Loucy (cell line): ENCODE data around the gene NLRP3.

Source experiments
- H2AFZ ChIP-seq: fragments of 200-600 bp; sonication (generic); 2 replicates; pipeline ENCODE4 v1.6.0; 2016; ENCODE audit warnings: antibody characterized with exemption, mild to moderate bottlenecking, low read length, moderate library complexity
- H3F3A ChIP-seq: fragments of 200-600 bp; 2 replicates; pipeline ENCODE4 v1.6.0; 2016; ENCODE audit warnings: antibody characterized with exemption, low read depth, mild to moderate bottlenecking
- H3K27me3 ChIP-seq: fragments of 200-600 bp; sonication (generic); 2 replicates; pipeline ENCODE4 v1.6.1; 2014; ENCODE audit warnings: low read length, mild to moderate bottlenecking; ENCODE audit not compliant: insufficient read depth, poor library complexity, severe bottlenecking
- H3K36me3 ChIP-seq: fragments of 200-600 bp; sonication (generic); 2 replicates; pipeline ENCODE4 v1.6.1; 2016; ENCODE audit warnings: low read length; ENCODE audit not compliant: insufficient read depth
- H3K4me1 ChIP-seq: fragments of 200-600 bp; sonication (generic); 2 replicates; pipeline ENCODE4 v1.5.1; 2014; ENCODE audit warnings: low read length, mild to moderate bottlenecking; ENCODE audit not compliant: insufficient read depth, poor library complexity, severe bottlenecking
- H3K4me2 ChIP-seq: fragments of 200-600 bp; sonication (generic); 2 replicates; pipeline ENCODE4 v1.6.0; 2014; ENCODE audit warnings: antibody characterized with exemption, low read length, low read depth, mild to moderate bottlenecking; ENCODE audit not compliant: poor library complexity, severe bottlenecking
- H3K4me3 ChIP-seq: fragments of 200-600 bp; sonication (generic); 2 replicates; pipeline ENCODE4 v1.5.1; 2014; ENCODE audit warnings: low read length, mild to moderate bottlenecking, mixed read lengths; ENCODE audit not compliant: poor library complexity, severe bottlenecking
- H3K79me2 ChIP-seq: fragments of 200-600 bp; sonication (generic); 2 replicates; pipeline ENCODE4 v1.6.1; 2014; ENCODE audit warnings: low read length; ENCODE audit not compliant: insufficient read depth
- H3K9ac ChIP-seq: fragments of 200-600 bp; sonication (generic); 2 replicates; pipeline ENCODE4 v1.6.0; 2014; ENCODE audit warnings: mild to moderate bottlenecking, low read depth, low read length, moderate library complexity; ENCODE audit not compliant: poor library complexity, severe bottlenecking
- H3K9me2 ChIP-seq: fragments of 200-600 bp; sonication (generic); replicated peaks from 2 replicates; pipeline ENCODE4 v1.6.1; 2016; ENCODE audit warnings: low read depth, low read length, mixed read lengths
- H3K9me3 ChIP-seq: fragments of 200-600 bp; sonication (generic); 2 replicates; pipeline ENCODE4 v1.6.1; 2014; ENCODE audit warnings: mild to moderate bottlenecking, antibody characterized with exemption, low read length, low read depth; ENCODE audit not compliant: insufficient read depth
- H4K20me1 ChIP-seq: fragments of 200-600 bp; sonication (generic); 2 replicates; pipeline ENCODE4 v1.6.0; 2014; ENCODE audit warnings: antibody characterized with exemption, low read length, mild to moderate bottlenecking; ENCODE audit not compliant: insufficient read depth, poor library complexity, severe bottlenecking
- EZH2phosphoT487 ChIP-seq: fragments of 200-600 bp; IDR thresholded peaks from 2 replicates; pipeline ENCODE4 v1.6.1; 2018; ENCODE audit warnings: antibody characterized with exemption, mild to moderate bottlenecking, moderate library complexity, borderline replicate concordance
- TF ChIP-seq, protein P1 (sequence below): fragments of 200-600 bp; sonication (generic); conservative IDR thresholded peaks from 2 replicates; pipeline ENCODE4 v1.5.1; 2014; ENCODE audit warnings: mild to moderate bottlenecking, antibody characterized with exemption, low read length

The NLRP3 gene

DNA sequence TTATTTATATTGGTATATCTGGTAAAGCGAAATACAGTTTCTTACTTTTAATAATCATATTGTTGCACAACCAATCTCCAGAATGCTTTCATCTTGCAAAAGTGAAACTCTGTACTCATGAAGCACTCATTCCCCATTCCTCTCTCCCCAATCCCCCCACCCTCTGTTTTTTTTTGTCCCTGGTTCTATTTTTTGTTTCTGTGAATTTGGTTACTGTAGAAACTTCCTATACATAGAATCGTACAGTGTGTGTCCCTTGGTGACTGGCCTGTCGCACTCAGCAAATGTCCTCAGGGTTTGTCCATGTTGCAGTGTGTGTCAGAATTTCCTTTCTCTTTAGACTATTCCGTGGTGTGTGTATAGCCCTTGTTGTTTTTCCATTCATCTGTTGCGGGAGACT, 7.9 kb upstream of the NLRP3 start:
- H3K4me3 ChIP-seq, result no peak overlapping the region
- H3K4me2 ChIP-seq, result no peak overlapping the region
- no peaks in the 10 kb centered on the region for H3F3A ChIP-seq
- H3K27me3 ChIP-seq, result no peaks in the 10 kb centered on the region
- TF ChIP-seq, protein P1, sequence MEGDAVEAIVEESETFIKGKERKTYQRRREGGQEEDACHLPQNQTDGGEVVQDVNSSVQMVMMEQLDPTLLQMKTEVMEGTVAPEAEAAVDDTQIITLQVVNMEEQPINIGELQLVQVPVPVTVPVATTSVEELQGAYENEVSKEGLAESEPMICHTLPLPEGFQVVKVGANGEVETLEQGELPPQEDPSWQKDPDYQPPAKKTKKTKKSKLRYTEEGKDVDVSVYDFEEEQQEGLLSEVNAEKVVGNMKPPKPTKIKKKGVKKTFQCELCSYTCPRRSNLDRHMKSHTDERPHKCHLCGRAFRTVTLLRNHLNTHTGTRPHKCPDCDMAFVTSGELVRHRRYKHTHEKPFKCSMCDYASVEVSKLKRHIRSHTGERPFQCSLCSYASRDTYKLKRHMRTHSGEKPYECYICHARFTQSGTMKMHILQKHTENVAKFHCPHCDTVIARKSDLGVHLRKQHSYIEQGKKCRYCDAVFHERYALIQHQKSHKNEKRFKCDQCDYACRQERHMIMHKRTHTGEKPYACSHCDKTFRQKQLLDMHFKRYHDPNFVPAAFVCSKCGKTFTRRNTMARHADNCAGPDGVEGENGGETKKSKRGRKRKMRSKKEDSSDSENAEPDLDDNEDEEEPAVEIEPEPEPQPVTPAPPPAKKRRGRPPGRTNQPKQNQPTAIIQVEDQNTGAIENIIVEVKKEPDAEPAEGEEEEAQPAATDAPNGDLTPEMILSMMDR, result no peak
- TF ChIP-seq EZH2phosphoT487, result no peak
- H2AFZ ChIP-seq, result no peak overlapping the region
- H3K79me2 ChIP-seq, result no peaks in the 10 kb centered on the region
- no peaks in the 10 kb centered on the region for H4K20me1 ChIP-seq
- no peaks in the 10 kb centered on the region for H3K36me3 ChIP-seq
- no peak overlapping the region for H3K9ac ChIP-seq
- H3K4me1 ChIP-seq, result peaks cover 17% of the 10 kb centered on the region
- H3K9me2 ChIP-seq, result no peaks in the 10 kb centered on the region
- no peaks in the 10 kb centered on the region for H3K9me3 ChIP-seq

DNA sequence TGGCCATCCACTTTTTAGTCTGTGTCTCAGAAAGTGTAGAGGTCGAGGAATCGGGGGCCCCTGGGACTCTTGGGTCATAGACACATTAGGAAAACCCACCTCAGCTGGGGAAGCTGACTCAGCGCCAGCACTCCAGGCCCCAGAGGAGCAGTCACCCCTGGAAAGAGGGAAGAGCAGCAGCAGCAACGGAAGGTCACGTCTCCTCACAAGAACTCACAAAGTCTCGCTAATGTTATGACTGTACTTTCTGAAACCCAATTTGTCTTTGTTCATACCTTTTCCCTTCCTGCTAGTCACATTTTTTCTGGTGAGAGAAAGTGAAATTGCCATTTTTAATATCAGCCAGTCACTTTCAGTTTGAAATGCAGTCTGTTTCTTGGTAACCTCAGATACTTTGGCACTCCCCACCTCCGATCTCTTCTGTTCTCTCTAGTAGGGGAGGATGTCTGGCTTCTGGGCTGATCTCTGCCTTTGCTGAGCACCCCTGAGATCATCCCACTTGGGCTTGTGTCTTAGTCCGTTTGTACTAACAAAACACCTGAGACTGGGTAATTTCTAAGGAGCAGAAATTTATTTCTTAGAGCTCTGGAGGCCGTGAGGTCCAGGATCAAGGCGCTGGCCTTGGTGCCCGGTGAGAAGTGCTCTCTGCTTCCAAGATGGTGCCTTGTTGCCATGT, 6.0 kb upstream of the NLRP3 start:
- H3K4me1 ChIP-seq, result peaks cover 20% of the 10 kb centered on the region
- H2AFZ ChIP-seq, result peak overlapping the region; percentile 64; the same call in 1 of the 2 replicates
- no peak overlapping the region for H3K4me3 ChIP-seq
- H3K4me2 ChIP-seq, result no peak overlapping the region
- H3K27me3 ChIP-seq, result no peaks in the 10 kb centered on the region
- H3K9ac ChIP-seq, result no peak overlapping the region
- no peaks in the 10 kb centered on the region for H3K9me2 ChIP-seq
- TF ChIP-seq, protein P1, result no peak
- TF ChIP-seq EZH2phosphoT487, result no peak
- H3K79me2 ChIP-seq, result no peaks in the 10 kb centered on the region
- H3K9me3 ChIP-seq, result no peaks in the 10 kb centered on the region
- no peaks in the 10 kb centered on the region for H3K36me3 ChIP-seq
- no peaks in the 10 kb centered on the region for H3F3A ChIP-seq
- no peaks in the 10 kb centered on the region for H4K20me1 ChIP-seq

DNA sequence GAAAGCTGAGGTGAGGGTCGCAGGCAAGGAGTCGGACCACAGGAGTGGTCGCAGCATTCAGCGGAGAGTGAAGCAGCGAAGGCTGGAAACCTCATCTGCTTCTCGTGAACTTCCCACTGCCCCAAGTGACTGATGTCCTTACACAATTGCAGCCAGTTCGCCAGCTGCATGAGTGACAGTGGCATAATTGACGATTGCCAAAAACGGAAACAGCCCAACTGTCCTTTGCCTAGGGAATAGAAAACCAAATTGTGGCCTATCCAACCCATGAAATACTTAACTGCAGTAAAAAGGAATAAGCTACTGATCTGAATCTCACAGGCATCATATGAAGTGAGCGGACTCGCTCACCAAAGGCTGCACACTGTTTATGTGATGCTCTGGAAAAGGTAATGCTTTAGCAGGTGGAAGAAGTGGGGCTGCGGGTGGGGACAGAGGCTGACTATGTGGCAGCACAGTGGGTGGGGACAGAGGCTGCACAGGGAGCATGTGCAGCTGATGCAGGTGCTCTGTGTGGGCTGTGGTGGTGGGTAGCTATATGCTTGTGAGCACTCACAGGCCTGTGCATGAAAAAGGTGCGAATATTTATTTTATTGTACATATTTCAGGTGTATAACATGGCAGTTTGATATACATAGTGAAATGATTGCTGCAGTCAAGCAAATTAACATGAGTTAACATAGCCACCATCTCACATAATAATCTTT, 4.2 kb upstream of the NLRP3 start:
- Histone ChIP-seq H4K20me1 (no peaks in the 10 kb centered on the region), H3K9me3 (no peaks in the 10 kb centered on the region), H3K9me2 (no peaks in the 10 kb centered on the region), H3K27me3 (no peaks in the 10 kb centered on the region), H3F3A (no peaks in the 10 kb centered on the region), H3K4me2 (no peak overlapping the region), H3K79me2 (peaks cover 3% of the 10 kb centered on the region; the same call in 1 of the 2 replicates), H3K36me3 (no peaks in the 10 kb centered on the region), H3K4me1 (peaks cover 35% of the 10 kb centered on the region), H2AFZ (no peak overlapping the region), H3K4me3 (no peak overlapping the region), H3K9ac (no peak overlapping the region)
- no peak for TF ChIP-seq EZH2phosphoT487
- TF ChIP-seq, protein P1, result no peak
